Activated CD8-positive, alpha-beta memory T cell treated with anti-CD3 and anti-CD28 coated beads for 24 hours (primary cell): ENCODE results near the gene HIVEP3.

Experiments used
- DNase-seq: peaks from one replicate; pipeline ENCODE4 v3.0.0-alpha.2; 2020

HIVEP3 gene

DNA sequence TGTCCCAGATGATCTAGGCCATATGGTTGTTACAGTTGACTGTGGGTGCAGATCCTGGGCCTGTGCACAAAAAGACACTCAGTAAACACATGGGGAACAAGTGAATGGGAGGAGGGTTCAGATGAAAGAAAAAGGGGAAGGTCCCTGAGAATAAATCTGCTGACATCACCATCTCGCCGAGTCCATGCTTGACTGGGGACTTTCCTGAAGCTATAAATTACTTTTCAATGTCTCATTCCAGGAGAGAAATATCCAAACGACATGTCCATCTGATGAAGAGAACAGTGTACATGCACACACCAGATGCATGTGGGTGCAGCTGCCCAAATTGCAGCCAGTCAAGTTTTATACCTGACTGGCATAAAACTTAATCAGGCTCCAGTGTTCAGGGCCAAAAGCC, 109.0 kb downstream of the HIVEP3 start:
- no peak for DNase-seq

DNA sequence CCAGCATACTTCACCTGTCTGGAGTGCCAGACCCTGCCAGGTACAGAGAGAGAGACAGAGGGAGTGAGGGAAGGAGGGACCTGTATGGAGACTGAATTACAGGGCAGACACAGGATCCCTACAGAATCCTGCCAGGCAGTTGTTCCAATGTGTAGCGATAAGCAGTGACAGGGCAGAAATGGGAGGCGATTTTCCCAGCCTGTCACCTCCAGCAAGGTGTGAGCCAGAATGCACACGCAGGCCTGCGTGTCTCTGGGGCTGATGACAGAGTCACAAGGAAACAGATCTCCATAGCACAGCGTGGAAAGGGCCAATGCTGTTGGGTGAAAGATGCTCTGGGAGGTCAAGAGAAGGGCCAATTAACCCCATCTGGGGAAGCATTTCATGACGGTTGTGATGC, 111.3 kb downstream of the HIVEP3 start:
- DNase-seq = peak; percentile 65

DNA sequence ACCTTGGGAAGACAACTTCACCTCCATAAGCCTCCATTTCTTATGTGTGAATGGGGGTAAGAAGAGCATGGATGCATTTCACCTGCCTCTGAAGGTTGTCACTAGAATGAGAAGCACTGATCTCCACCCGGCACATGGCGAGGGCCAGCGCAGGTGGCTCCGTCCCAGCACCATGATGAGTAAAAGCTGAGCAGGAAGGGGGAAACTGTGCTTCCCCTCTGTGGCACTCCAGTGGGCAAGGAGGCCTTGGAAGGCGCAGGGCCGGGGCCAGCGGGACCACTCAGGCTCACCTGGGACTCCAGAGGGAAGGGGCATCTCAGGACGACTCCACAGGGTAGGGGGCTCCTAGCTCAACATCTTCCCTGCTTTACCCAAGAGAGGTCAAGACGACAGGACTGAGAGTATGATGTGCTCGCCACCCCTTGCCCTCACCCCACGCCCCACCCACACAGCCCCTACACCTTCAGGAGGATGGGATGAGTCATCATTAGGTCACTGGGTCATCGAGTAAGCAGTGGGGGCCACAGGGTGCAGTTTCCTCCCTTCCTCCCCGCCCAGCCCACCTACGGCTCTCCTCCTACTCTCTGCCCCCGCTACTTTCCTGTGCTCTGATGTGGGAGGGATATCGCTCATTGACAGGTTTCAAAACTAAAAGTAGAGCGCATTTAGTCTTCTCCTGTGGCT, 112.1 kb downstream of the HIVEP3 start:
- peak; percentile 85 for DNase-seq

DNA sequence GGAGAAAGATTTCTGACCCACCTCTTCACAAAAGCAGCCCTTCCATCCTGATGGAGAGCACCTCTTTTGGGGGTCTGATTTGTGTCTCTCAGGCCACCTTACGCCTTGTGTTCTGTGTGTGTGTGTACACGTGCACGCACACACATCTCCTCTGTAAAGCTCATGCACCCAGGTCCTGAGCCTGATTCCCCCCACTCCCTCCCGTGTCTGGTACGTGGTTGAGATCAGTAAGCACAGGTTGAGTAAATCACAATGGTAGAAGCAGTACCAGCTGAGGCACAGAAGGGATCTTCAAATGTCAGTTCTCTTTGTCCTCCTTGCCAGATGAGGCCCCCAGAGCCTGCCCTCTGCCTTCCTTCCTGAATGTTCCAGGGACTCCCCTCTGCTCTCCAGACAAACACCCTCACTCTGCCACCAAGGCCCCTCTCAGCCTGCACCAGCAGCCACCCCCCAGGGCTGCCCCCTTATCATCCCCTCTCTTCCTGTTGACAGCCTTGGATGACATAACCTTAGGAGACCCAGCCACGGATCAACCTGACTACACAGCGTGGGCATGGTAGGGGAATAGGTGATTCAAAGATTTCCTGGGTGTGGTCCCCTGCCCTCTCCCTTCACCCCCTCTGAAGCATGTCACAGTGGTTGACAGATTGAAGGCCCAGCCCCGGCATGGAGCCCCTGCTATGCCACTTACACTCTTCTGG, 112.8 kb downstream of the HIVEP3 start:
- DNase-seq = peak; percentile 80

DNA sequence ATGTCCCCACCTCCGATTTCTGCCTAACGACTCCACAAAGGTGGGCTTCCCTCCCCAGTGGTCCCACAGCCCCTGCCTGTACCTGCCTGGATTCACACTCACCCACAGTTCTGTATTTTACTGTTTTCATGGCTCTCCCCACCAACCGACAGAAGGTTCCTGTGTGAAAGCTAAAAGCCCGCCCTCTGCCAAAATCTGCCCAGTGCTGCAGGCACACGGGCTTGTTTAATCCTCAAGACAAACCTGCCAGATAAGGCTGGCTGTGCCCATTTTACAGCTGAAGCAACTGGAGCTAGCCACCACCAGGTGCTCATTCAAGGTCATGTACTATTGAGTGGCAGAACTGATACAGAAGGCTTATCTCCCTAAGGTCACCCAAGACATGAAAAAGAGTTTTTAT, 114.5 kb downstream of the HIVEP3 start:
- peak; percentile 67 for DNase-seq

DNA sequence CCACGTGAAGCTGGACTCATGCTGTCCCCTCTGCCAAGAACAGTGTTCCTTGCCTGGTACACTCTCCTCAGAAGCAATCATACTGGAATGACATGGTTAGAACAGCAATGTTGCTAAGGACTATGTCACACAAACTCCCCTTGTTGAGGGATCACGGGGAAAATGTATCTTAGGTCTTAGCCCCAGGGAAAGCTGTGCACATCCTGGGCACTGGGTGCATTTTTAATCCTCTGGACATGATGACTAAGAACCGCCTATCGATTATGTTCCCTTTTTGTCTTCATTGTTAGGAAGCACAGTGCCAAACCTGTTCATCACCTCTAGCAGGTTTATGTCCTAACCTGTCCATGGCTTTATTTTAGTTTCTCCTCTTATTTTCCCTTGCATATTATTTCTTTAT, 115.1 kb downstream of the HIVEP3 start:
- no peak for DNase-seq

DNA sequence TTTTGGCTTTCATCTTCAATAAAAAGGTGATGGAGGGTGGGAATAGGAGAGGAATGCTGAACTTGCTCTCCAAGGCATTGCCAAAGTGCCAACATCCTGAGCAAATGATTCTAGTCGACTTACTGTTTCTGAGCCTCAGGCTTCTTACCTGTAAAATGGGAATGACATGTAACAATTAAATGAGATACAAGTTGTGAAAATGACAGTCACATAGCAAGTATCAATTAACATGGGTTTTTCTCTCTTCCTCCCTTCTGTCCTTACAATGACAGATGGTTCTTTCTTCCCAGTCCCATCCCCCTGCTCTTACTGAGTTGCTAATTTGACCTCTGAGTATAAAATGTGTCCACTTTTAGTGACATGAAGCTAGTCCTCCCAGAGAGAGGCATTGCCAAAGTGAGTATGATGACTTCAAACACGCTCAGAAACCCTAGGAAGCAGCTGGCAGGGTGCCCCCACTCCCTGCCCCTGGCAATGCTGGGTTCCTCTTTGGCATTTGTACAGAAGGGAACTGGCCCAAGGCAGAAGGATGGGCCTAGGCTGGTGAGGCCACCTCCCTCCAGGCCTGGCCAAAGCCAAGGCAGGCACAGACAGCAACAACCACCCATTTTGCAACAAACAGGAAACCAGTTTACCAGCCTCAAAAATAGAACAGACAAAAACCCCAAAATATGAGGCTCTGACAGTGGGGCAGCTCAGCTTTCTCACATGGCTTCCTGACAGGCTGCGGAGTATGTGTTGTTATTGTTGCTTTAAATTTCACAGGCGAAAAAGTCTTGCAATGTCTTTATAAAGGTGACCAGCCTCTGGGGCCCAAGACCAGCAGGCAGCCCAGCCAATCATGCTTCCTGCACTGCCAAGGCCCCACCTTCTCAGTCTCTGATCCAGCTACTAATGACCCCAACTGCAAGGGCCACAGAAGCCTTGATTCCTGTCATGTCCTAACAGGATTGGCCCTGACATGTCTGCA, 115.9 kb downstream of the HIVEP3 start:
- DNase-seq = no peak

DNA sequence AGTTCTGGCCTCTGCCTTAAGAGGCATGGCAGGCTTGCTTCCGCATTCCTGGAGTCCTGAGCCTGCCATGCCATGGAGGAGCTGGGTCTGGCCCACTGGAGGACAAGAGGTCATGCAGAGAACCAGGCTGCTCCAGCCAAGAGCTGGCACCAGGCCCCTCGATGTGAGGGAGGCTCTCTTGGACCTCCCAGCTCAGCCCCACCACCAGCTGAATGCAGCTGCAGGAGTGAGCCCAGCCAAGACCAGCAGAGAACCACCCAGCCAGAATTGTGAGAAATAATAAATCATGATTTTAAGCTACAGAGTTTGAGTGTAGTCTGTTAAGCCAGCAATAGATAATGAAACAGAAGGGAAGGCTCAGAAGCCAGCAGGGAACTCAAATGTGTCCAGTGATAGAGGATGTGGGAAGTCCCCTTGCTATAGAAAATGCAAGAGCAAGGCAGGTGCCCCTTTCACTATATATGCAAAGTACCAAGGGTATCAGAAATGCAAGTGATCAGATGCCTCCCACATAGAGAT, 118.4 kb downstream of the HIVEP3 start:
- no peak for DNase-seq

DNA sequence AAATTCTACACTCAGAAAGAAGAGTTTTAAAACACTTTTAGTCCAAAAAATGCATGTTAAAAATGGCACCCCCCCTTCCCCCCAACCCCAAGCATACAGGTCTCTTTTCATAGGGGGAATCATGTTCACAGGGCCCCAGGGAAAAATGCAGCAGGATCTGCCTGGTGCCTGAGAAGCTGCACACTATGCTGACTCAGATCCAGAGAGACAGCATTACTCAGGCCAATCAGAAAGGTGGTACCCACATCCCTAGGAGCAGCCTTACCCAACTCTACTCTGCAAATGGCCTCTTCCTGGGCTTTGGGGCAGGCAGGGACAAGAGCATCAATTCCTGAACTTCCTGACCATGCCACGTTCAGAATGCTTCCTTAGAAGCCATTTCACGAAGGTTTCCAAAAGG, 119.0 kb downstream of the HIVEP3 start:
- DNase-seq = no peak

DNA sequence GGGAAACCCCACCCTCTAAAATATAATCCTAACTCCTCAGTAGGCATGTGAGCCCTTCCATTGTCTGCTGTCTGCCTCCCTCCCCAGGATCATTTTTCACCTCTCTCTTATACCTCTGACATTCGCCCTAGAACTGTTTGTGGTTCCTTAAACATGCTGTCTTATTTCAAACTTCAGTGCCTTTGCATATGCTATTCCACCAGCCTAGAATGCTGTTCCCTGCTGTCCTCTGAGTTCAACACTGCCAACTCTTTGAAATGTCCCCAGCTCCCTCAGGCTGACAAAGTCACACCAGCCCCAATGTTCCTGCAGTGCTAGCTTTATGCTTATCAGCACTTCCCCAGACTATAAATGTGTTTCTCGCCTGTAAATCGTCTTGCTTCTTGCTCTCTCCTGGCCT, 119.5 kb downstream of the HIVEP3 start:
- no peak for DNase-seq

DNA sequence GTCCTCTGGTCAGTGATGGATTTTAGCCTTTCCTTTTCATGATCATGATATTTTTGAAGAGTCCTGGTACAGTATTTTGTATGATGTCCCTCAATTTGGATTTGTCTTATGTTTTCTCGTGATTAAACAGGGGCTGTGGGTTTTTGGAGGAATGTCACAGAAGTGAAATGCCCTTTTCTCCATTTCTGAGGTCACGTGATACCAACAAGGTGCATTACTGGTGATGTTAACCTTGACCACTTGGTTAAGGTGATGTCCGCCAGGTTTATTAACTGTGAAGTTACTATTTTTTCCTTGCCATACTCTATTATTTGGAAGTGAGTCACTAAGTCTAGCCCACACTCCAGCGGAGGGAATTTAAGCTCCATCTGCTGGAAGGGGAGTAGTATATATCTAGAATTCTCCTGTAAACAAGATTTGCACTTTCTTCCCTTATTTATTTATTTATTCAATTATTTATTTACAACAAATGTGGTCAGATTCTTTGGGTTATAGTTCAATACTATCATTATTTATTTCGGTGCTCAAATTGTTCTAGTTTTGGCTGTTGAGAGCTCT, 123.4 kb downstream of the HIVEP3 start:
- no peak for DNase-seq

DNA sequence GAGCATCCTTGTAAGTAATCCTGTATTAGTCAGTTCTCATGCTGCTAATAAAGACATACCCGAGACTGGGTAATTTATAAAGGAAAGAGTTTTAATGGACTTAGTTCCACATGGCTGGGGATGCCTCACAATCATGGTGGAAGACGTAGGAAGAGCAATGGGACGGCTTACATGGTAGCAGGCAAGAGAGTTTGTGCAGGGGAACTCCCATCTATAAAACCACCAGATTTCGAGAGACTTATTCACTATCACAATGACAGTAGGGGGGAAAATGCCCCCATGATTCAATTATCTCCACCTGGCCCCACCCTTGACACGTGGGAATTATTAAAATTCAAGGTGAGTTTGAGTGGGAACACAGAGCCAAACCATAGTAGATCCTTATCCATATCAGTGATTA, 124.7 kb downstream of the HIVEP3 start:
- no peak for DNase-seq

DNA sequence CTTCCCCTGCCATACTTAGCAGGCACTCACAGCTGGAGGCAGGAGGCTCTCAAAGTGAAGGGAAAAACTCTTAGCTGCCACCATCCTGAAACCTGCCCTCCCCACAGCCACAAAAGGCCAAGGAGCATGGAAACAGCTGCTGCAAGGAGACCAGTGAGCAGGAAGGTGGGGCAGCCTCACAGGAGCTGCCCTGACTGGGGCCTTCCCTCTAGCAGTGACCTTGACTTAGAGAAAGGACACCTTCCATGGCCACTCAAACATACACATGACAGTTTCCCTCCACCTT, 126.3 kb downstream of the HIVEP3 start:
- no peak for DNase-seq

DNA sequence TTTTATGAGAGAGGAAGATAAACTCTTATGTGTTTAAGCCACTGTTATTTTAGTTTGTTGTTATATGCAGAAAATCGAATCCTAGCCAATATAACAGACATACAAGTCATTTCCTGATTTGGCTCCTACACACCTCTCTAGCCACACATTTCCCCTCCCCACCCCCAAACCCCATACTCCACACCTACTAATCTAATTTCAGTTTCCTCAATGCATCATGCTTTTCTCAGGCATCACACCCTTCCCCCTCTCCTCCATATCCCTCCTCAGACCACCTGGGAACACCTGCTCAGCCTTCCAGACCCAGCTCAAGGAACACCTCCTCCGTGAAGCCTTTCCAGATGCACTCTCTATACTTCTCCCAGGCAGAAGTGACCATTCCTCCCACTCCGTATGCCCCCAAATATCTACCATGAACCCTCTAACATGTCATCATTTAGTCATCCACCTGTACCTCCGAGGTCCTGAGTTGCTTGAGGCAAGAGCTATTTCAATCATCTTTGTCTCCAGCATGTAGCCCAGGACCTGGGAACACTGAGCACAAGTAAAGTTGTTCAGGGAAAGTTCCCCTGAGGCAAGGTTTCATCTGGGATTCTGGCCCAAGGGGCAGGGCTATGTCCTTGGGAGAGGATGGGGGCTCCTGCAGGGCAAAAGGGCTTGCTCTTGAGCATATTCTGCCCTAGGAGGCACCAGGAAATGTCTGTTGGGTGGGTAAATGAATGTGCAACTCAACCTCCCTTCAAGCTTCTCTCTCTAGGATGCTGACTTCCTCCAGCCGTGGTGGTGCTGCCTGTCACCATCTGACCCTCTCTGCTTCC, 126.8 kb downstream of the HIVEP3 start:
- peak; percentile 71 for DNase-seq

DNA sequence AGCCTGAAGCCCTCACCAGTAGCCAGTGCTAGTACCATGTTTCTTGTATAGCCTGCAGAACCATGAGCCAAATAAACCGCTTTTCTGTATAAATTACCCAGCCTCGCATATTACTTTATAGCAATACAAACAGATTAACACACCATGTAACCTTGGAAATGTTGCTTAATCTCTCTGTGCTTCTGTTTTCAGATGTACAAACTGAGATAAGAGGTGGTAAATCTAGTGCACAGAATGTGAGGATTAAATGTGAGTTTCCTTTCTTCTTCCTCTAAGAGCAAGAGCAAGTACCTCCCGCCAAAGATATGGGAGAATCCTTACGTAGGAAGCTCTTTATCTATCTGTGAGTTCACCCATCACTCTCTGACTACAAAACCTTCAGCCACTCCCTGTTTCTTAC, 128.4 kb downstream of the HIVEP3 start:
- no peak for DNase-seq

DNA sequence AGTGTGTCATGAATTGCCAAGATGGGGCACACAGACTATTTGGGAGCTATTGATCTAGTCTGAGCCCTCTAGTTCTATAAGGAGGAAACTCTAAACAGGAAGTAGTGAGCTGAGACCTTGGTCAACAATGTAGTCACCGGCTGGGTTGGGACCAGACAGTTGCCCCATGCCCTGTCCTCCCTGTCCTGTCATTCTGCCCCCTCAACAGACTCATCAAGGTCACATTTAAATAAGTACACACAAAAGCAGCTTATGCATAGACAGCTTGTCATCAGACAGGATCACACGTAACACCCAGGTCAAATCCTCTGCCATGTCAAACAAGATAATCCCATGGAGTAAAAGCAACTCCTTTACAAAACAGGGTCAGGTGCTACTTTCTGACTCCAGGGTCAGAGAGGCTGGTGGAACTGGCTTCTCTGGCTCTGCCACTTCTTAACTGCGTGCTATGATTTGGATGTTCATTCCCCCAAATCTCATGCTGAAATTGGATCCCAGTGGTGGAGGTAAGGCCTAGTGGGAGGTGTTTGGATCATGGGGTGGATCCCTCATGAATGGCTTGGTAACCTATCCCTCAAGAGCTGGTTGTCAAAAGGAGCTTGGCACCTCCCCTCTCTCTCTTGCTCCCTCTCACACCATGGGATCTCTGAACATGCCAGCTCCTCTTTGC, 128.9 kb downstream of the HIVEP3 start:
- DNase-seq = no peak

DNA sequence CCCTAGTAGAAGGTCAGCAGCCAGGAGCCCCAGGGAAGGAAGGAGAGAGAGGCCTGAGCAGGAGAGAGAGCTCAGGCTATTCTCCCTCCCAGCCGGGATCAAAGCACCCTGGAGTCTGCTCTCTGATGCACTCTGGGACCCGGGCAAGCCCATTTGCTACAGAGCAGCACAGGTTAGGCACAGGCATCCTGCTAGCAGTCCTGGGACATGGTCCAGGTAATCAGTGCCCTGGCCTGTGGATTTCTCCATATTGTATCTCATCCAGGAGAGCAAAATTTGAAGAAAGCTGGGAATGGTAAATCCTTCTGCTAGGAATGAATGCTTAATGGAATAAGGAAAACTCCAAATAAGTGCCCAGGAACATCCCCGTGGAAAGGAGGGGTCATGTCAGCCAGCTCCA, 130.3 kb downstream of the HIVEP3 start:
- no peak for DNase-seq

DNA sequence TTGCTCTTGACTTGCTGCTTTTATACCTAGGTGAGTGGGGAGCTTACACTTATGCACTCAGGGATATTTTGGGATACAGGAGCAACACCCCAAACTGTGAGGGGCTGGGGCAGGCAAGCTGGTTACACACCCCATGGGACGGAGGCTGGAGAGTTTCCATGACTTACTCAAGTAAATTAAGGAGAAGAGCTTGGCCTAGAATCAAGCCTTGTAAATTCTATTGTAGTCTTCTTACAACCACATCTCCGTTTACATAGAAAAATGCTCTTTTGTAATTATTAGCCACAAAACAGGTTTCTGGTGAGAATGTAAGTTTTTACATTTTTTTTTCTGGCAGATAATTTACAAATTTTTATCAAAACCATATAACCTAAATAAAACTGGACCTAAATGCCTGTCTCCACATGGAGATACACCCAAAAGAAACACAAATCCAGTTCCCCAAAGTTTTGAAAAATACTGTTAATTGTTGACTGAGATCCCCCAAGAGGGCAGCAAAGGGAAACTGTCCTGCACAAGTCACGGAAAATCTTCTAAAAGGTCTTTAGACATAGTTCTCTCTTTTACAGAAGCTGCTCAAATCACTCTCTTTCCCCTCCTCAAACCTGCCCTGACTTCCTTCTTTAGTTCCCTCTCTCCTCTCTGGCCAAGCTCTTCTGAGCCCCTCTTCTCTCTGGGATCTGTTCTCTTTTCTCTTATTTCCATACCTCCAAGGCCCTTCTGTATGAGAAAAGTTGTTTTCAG, 134.0 kb downstream of the HIVEP3 start:
- no peak for DNase-seq

DNA sequence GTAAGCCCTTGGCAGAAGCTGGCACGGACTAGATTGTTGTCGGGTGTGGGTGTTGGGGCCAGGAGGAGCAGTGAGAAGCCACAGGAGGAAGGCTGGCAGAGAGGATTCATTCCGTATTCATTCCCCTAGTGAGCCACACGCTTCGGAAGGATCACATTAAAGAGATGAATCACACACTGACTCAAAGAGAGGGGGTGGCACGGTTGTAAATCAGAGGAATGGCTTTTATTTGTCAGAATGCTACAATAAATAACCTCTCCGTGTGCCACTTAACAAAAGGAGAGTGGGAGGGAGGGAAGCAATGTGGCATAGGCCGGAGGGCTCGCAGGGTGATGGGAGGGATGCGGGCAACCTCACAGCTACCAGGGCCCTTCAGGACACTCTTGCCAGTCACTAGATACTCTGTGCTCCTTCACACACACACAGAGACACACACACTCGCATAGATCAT, 135.5 kb downstream of the HIVEP3 start:
- DNase-seq = no peak

DNA sequence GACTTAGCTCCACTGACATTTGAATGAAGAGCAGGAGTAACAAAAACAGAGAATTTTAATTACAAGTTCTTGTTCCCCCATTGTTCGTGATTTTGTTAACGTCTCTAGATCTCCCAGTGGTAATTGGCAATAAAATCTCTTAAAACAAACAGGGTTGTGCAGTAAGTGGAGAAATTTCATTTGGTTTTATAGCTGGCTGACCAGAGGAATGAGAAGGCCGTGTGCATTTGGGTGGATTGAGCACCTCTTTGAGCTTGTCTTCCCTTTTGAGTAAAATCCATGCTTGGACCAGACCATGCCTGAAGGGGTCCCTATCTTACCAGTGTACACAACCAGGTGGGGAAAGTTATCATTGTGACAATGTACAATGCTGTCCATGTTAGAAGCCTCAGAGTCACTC, 137.8 kb downstream of the HIVEP3 start:
- DNase-seq = no peak

DNA sequence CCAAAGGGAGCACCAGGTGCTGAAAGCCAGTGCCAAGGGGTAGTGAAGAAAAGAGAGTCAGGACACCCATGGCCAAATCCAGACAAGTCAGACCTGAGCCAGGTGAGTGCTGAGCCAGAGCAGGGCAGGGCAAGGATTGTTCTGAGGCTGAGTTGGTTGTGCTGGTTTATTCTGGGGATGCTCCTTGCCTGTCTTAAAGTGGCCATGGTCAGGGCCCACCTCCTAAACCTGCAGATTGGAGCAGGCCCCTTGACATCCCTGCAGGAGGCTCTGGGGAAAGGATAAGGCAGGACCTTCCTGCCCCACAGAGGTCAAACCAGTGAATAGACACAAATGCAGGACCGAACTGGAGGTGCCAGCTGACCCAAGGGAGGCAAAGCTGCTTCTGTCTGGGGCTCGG, 138.4 kb downstream of the HIVEP3 start:
- no peak for DNase-seq
